Calu3 (cell line): ENCODE data around the gene F12. TPM values are rescaled to one million over a fixed set of nuclear protein-coding genes. Genes with fewer than 3 reads are reported as not detected.
"Not testable (repeated sequence)": the region's sequence is repeated elsewhere in the genome, so short reads cannot be mapped to it uniquely, and the experiment has no call there.

Source experiments
- BruUV-seq: library from RNA; stranded (reverse); fragments of 400-500 nt; replicated peaks from 2 replicates; lab custom pipeline; 2021; lab: Mats Ljungman, UMichigan
- CTCF ChIA-PET: fragments of 300-600 bp; sonication (Branson Sonifier 250); formaldehyde crosslinking; loops from one replicate; lab custom pipeline; 2022; ENCODE audit warnings: antibody characterized with exemption; lab: Charles Lee
- DNase-seq: peaks from one replicate; pipeline ENCODE4 v3.0.0; 2022
- H3K27ac Mint-ChIP-seq: one replicate; pipeline ENCODE4 v1.8.0; 2022; ENCODE audit warnings: mixed read lengths; ENCODE audit not compliant: unreplicated experiment
- H3K27me3 Mint-ChIP-seq: one replicate; pipeline ENCODE4 v1.8.0; 2022; ENCODE audit warnings: mixed read lengths; ENCODE audit not compliant: unreplicated experiment
- H3K36me3 Mint-ChIP-seq: one replicate; pipeline ENCODE4 v1.8.0; 2022; ENCODE audit warnings: mild to moderate bottlenecking, moderate library complexity, mixed read lengths; ENCODE audit not compliant: insufficient read depth, unreplicated experiment
- H3K4me1 Mint-ChIP-seq: one replicate; pipeline ENCODE4 v1.8.0; 2022; ENCODE audit warnings: mild to moderate bottlenecking, low read depth, mixed read lengths; ENCODE audit not compliant: unreplicated experiment
- H3K4me3 Mint-ChIP-seq: one replicate; pipeline ENCODE4 v1.8.0; 2022; ENCODE audit warnings: mild to moderate bottlenecking, low read depth, moderate library complexity, mixed read lengths; ENCODE audit not compliant: unreplicated experiment
- H3K9me3 Mint-ChIP-seq: one replicate; pipeline ENCODE4 v1.8.0; 2022; ENCODE audit warnings: low read depth, mixed read lengths; ENCODE audit not compliant: unreplicated experiment
- intact Hi-C: fragments of 100-400 bp; cut with micrococcal nuclease; formaldehyde crosslinking; loops from one replicate; pipeline ENCODE4 v1.10.0; 2022; ENCODE audit not compliant: unreplicated experiment
- total RNA-seq: library from RNA; stranded (reverse); gene quantifications from 2 replicates; pipeline ENCODE4 v1.2.3, GENCODE V29; 2022
- TF ChIP-seq, protein P1 (sequence below): fragments of 200-600 bp; IDR thresholded peaks from one replicate; pipeline ENCODE4 v1.8.0; 2022; ENCODE audit warnings: antibody characterized with exemption; ENCODE audit not compliant: unreplicated experiment

F12 gene
- total RNA-seq, 1 experiment from 2014 or later, result 14.3 TPM

DNA sequence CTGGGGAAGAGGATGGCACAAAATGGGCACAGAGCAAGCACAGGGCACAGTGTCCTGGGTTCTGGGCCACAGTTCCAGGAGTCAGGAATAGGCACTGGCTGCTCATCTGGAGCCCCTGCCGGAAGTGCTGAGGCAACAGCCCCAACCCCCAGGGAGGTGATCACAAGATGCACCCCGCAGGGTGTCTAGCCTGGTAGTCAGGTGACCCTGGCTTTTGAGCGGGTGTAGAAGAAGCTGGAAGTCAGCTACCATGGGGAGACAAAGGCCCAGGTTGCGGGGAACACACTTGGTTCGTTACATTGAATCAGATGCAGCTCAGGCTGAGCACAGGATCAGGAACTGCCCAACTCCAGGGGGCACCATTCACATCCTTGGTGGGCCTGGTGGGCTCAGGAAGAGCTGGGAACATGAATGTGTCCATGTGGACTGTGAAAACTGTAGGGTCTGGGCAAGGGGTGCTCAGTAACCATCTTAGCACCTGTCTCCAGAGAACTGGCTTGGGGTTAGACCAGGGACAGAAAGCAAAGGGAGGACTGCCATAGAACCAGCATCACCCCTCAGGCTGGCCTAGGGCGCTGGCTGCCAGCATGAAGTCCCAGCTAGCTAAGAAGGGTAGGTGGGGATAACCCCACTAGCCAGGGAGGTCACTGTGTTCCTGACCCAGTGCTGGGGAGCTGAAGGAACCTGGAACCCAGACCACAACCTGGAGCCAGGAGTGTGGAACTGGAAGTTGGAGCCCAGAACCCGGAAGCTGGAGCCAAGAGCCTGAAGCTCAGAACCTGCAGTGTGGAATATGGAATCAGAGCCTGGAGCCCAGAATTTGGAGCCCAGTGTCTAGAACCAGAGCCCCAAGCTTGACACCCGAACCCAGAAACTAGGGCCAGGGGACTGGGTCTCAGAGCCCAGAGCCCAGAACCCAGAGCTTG lies 31.2 kb downstream of the F12 start:
- no peak for DNase-seq
- no peaks in the 10 kb centered on the region for H3K27me3 Mint-ChIP-seq
- CTCF ChIA-PET, result interaction anchor here (0.7 to 3.2 kb wide), 9 partner anchors 8 to 77 kb away, joined by 3 to 56 read pairs (median 6); partner anchors contain the start of gene LMAN2
- TF ChIP-seq, protein P1, sequence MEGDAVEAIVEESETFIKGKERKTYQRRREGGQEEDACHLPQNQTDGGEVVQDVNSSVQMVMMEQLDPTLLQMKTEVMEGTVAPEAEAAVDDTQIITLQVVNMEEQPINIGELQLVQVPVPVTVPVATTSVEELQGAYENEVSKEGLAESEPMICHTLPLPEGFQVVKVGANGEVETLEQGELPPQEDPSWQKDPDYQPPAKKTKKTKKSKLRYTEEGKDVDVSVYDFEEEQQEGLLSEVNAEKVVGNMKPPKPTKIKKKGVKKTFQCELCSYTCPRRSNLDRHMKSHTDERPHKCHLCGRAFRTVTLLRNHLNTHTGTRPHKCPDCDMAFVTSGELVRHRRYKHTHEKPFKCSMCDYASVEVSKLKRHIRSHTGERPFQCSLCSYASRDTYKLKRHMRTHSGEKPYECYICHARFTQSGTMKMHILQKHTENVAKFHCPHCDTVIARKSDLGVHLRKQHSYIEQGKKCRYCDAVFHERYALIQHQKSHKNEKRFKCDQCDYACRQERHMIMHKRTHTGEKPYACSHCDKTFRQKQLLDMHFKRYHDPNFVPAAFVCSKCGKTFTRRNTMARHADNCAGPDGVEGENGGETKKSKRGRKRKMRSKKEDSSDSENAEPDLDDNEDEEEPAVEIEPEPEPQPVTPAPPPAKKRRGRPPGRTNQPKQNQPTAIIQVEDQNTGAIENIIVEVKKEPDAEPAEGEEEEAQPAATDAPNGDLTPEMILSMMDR, result no peak
- H3K27ac Mint-ChIP-seq, result peak overlapping the region; percentile 90
- no TSS peak for BruUV-seq
- intact Hi-C loops, result no loop called here
- H3K36me3 Mint-ChIP-seq, result peaks cover 22% of the 10 kb centered on the region
- H3K4me1 Mint-ChIP-seq, result peaks cover 49% of the 10 kb centered on the region
- no peak overlapping the region for H3K4me3 Mint-ChIP-seq
- H3K9me3 Mint-ChIP-seq, result no peaks in the 10 kb centered on the region

- Mint-ChIP-seq H3K9me3 (no peaks in the 10 kb centered on the region), H3K27ac (peak overlapping the region; percentile 71), H3K27me3 (no peaks in the 10 kb centered on the region), H3K4me1 (peaks cover 49% of the 10 kb centered on the region), H3K4me3 (no peak overlapping the region), H3K36me3 (peaks cover 29% of the 10 kb centered on the region)
- DNase-seq, result no peak
- TF ChIP-seq, protein P1, result no peak
- BruUV-seq, result no TSS peak
- CTCF ChIA-PET, result no interaction called here
- intact Hi-C loops, result no loop called here
These were observed 33.3 kb downstream of the F12 start for GRCh38 chr5:177376107-177376506.

DNA sequence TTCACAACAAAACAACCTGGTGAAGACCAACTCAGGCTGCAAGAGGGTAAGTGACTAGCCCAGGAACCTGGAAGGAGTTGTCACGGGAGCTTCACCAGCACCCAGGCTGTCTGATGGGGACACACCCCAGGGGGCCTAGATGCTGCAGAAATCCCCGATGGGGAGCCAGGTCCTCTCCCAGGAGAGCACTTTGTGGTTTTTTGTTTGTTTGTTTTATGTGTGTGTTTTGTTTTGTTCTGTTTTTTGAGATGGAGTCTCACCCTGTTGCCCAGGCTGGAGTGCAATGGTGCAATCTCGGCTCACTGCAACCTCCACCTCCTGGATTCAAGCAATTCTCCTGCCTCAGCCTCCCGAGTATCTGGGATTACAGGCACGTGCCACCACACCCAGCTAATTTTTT lies 33.8 kb downstream of the F12 start:
- CTCF ChIA-PET, H3K27ac Mint-ChIP-seq, H3K27me3 Mint-ChIP-seq, H3K4me3 Mint-ChIP-seq, BruUV-seq, DNase-seq, intact Hi-C loops, H3K9me3 Mint-ChIP-seq: not testable (repeated sequence)
- Mint-ChIP-seq H3K36me3 (peaks cover 29% of the 10 kb centered on the region), H3K4me1 (peaks cover 48% of the 10 kb centered on the region)

DNA sequence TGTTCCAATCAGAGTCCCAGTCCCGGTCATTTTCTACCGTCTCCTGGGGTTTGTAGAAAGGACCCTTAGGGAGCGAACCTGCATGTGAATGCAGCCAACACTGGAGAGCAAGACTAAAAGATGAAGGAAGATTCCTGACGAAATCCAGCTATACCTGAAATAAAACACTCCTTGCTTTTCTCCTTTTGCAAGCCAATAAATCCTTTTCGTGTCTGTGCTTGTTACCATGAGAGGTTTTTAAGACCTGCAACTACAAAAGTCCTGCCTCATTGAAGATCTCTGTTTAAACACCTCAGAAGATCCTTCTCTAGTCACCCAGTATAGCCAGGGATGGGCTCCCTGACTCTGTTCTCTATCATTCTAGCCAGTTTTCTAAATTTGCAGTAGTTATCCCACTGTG lies 35.2 kb downstream of the F12 start:
- BruUV-seq, result no TSS peak
- peaks cover 19% of the 10 kb centered on the region for H3K36me3 Mint-ChIP-seq
- no peaks in the 10 kb centered on the region for H3K27me3 Mint-ChIP-seq
- no peak overlapping the region for H3K4me3 Mint-ChIP-seq
- no peaks in the 10 kb centered on the region for H3K9me3 Mint-ChIP-seq
- CTCF ChIA-PET, result no interaction called here
- peaks cover 42% of the 10 kb centered on the region for H3K4me1 Mint-ChIP-seq
- no peak for DNase-seq
- intact Hi-C loops, result no loop called here
- H3K27ac Mint-ChIP-seq, result no peak overlapping the region
- TF ChIP-seq, protein P1, result no peak

DNA sequence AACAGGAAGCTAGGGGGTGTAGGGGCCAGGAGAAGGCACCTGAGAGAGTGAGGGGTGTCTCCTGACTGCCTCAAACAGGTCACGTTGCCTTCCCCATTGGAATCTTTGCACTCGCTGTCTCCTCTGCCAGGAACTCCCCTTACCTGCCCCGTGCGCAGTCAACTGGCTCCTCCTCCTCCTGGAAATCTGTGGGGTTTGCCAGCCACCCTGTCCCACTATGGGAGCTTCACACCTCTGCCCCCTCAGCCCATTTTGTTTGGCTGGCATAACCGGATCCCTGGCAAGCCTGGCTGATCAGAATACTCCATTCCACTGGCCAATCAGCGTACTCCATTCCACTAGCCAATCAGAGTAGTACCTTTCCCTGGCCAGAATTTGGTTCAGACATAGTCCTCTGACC lies 35.6 kb downstream of the F12 start:
- CTCF ChIA-PET, result no interaction called here
- Mint-ChIP-seq H3K36me3 (peaks cover 19% of the 10 kb centered on the region), H3K9me3 (no peaks in the 10 kb centered on the region), H3K4me3 (no peak overlapping the region), H3K4me1 (peaks cover 42% of the 10 kb centered on the region), H3K27ac (no peak overlapping the region), H3K27me3 (no peaks in the 10 kb centered on the region)
- DNase-seq, result no peak
- BruUV-seq, result no TSS peak
- intact Hi-C loops, result no loop called here
- TF ChIP-seq, protein P1, result no peak
